NCI-H526 (cell line): ENCODE results near the gene STX12.
"Not testable (repeated sequence)": the region's sequence is repeated elsewhere in the genome, so short reads cannot be mapped to it uniquely, and the experiment has no call there.

Experiments used
- DNase-seq, 2 experiments: peaks; one replicate each; lab custom pipeline; 2025; lab: John Stamatoyannopoulos, UW

Gene STX12

GRCh38 chr1:27830621-27831440 lies 57.8 kb downstream of the STX12 start, which contains the start of gene PPP1R8:
Gene PPP1R8 (plus strand): TSS chr1:27830782. CDS start chr1:27830836, 54 bp downstream.
- DNase-seq: peak; percentile 93 to 98

- no peak for DNase-seq
Observed at GRCh38 chr1:27831568-27832410, 58.8 kb downstream of the STX12 start.

GRCh38 chr1:27832762-27833161 lies 59.7 kb downstream of the STX12 start:
- DNase-seq: no peak

GRCh38 chr1:27833470-27833869 lies 60.5 kb downstream of the STX12 start:
- DNase-seq: no peak

- DNase-seq: no peak
Observed at GRCh38 chr1:27835046-27835445, 62.0 kb downstream of the STX12 start.

GRCh38 chr1:27835501-27835900 lies 62.5 kb downstream of the STX12 start:
- DNase-seq: no peak

GRCh38 chr1:27849951-27850350 lies 76.9 kb downstream of the STX12 start:
- no peak for DNase-seq

- no peak for DNase-seq
Observed at GRCh38 chr1:27855085-27855484, 82.1 kb downstream of the STX12 start.

GRCh38 chr1:27856561-27857343 lies 83.7 kb downstream of the STX12 start:
- peak in 1 of 2 experiments; percentile 16 for DNase-seq

GRCh38 chr1:27857552-27857951 lies 84.5 kb downstream of the STX12 start:
- DNase-seq: not testable (repeated sequence)

GRCh38 chr1:27858072-27858948 lies 85.3 kb downstream of the STX12 start:
- DNase-seq: peak; percentile 73 to 90

- DNase-seq: no peak
Observed at GRCh38 chr1:27858949-27859576, 86.0 kb downstream of the STX12 start.

- DNase-seq: no peak
Observed at GRCh38 chr1:27861436-27861835, 88.4 kb downstream of the STX12 start.

- no peak for DNase-seq
Observed at GRCh38 chr1:27862004-27862403, 89.0 kb downstream of the STX12 start.

- DNase-seq: no peak
Observed at GRCh38 chr1:27862671-27863537, 89.9 kb downstream of the STX12 start.

- DNase-seq: no peak
Observed at GRCh38 chr1:27863538-27863915, 90.5 kb downstream of the STX12 start.

GRCh38 chr1:27864264-27864895 lies 91.4 kb downstream of the STX12 start:
- DNase-seq: no peak

GRCh38 chr1:27865821-27866220 lies 92.8 kb downstream of the STX12 start:
- no peak for DNase-seq

- no peak for DNase-seq
Observed at GRCh38 chr1:27868556-27868931, 95.5 kb downstream of the STX12 start.
